ENCODE data around the gene PRKAG1. TPM values are rescaled to one million over a fixed set of nuclear protein-coding genes. Genes with fewer than 3 reads are reported as not detected.

PRKAG1 gene
- total RNA-seq, 1 experiment from 2014 or later, result 66.5 TPM

GRCh38 chr12:48977290-48978281 lies 41.0 kb downstream of the PRKAG1 start:
- no TSS peak for BruUV-seq (replicated peaks)
- no peaks in the 10 kb centered on the region for H4K20me1 ChIP-seq (ENCODE audit: low read length)
- H3K4me3 ChIP-seq (ENCODE audit: low read length), result peak overlapping the region; percentile 67; the same call in 1 of the 2 replicates
- H3K9me2 ChIP-seq (replicated peaks; ENCODE audit: low read length), result no peaks in the 10 kb centered on the region
- peaks cover 52% of the 10 kb centered on the region for H3K27me3 ChIP-seq (ENCODE audit: low read length)
- no peak overlapping the region for H2AFZ ChIP-seq (ENCODE audit: low read length)
- ChIA-PET CTCF (no interaction called here), POLR2A (ENCODE audit: unreplicated experiment) (no interaction called here)
- H3K9ac ChIP-seq (ENCODE audit: low read length), result no peak overlapping the region
- H3K4me2 ChIP-seq (ENCODE audit: low read length), result peak overlapping the region; percentile 94
- H3K36me3 ChIP-seq (ENCODE audit: low read depth, low read length), result no peaks in the 10 kb centered on the region
- TF ChIP-seq EZH2phosphoT487 (IDR thresholded peaks at IDR 0.05; ENCODE audit: borderline replicate concordance, low read length) (no peak), EZH2 (IDR thresholded peaks at IDR 0.05; ENCODE audit: low read length, unreplicated experiment) (no peak), CTCF (conservative IDR thresholded peaks at IDR 0.05; ENCODE audit: low read depth, low read length) (peak; percentile 75)
- H3F3A ChIP-seq (ENCODE audit: low read length, unreplicated experiment), result no peaks in the 10 kb centered on the region
- no peaks in the 10 kb centered on the region for H3K9me3 ChIP-seq (ENCODE audit: low read length)
- peak; percentile 37 for ATAC-seq
- no peak overlapping the region for H3K27ac ChIP-seq (ENCODE audit: low read length)
- intact Hi-C loops (cut with micrococcal nuclease), result no loop called here
- DNase-seq, result peak; percentile 47
- H3K4me1 ChIP-seq (ENCODE audit: insufficient read depth, low read length), result peaks cover 29% of the 10 kb centered on the region
- H3K79me2 ChIP-seq (ENCODE audit: low read length), result no peaks in the 10 kb centered on the region

- Histone ChIP-seq H3K4me2 (ENCODE audit: low read length) (no peak overlapping the region), H3K79me2 (ENCODE audit: low read length) (no peaks in the 10 kb centered on the region), H3K9ac (ENCODE audit: low read length) (no peak overlapping the region), H3K36me3 (ENCODE audit: low read depth, low read length) (no peaks in the 10 kb centered on the region), H3K4me1 (ENCODE audit: insufficient read depth, low read length) (peaks cover 20% of the 10 kb centered on the region), H3K4me3 (ENCODE audit: low read length) (no peak overlapping the region), H3K9me2 (replicated peaks; ENCODE audit: low read length) (no peaks in the 10 kb centered on the region), H3K9me3 (ENCODE audit: low read length) (no peaks in the 10 kb centered on the region), H2AFZ (ENCODE audit: low read length) (no peak overlapping the region), H3K27me3 (ENCODE audit: low read length) (peaks cover 19% of the 10 kb centered on the region), H3K27ac (ENCODE audit: low read length) (no peak overlapping the region), H4K20me1 (ENCODE audit: low read length) (no peaks in the 10 kb centered on the region), H3F3A (ENCODE audit: low read length, unreplicated experiment) (no peaks in the 10 kb centered on the region)
- DNase-seq, result no peak
- intact Hi-C loops (cut with micrococcal nuclease), result no loop called here
- POLR2A ChIA-PET (ENCODE audit: unreplicated experiment), result no interaction called here
- no peak for ATAC-seq
- no TSS peak for BruUV-seq (replicated peaks)
- TF ChIP-seq EZH2 (IDR thresholded peaks at IDR 0.05; ENCODE audit: low read length, unreplicated experiment) (no peak), EZH2phosphoT487 (IDR thresholded peaks at IDR 0.05; ENCODE audit: borderline replicate concordance, low read length) (no peak), CTCF (conservative IDR thresholded peaks at IDR 0.05; ENCODE audit: low read depth, low read length) (peak; percentile 43; the same call in 1 of the 2 replicates)
- CTCF ChIA-PET, result no interaction called here
These were observed 44.5 kb downstream of the PRKAG1 start for GRCh38 chr12:48973941-48974673.
